Stimulated activated CD4-positive, alpha-beta T cell treated with anti-CD3 and anti-CD28 coated beads, TNF-alpha, amount 100 ng/mL, for 4 hours (primary cell): ENCODE data around the gene UBE2M.
"Not testable (repeated sequence)": the region's sequence is repeated elsewhere in the genome, so short reads cannot be mapped to it uniquely, and the experiment has no call there.

Source experiments
- DNase-seq, 3 experiments: peaks; one replicate each; pipeline ENCODE4 v3.0.0-alpha.2; 2020; ENCODE audit warnings: low read depth in 3 of 3

Gene UBE2M

GRCh38 chr19:58558066-58558622 is at the start of gene UBE2M:
Gene UBE2M, minus strand, starts transcription at chr19:58558611. Its CDS starts 230 bp downstream, at chr19:58558381.
- no peak for DNase-seq

- DNase-seq, result not testable (repeated sequence)
These were observed 48.8 kb upstream of the UBE2M start for GRCh38 chr19:58607213-58607612.

- not testable (repeated sequence) for DNase-seq
These were observed 48.0 kb upstream of the UBE2M start for GRCh38 chr19:58606251-58606896.

- no peak for DNase-seq
These were observed 27.8 kb upstream of the UBE2M start for GRCh38 chr19:58586133-58586765.

GRCh38 chr19:58585442-58586132 is 27.2 kb upstream of the UBE2M start:
- DNase-seq, result no peak

- no peak for DNase-seq
These were observed 26.4 kb upstream of the UBE2M start for GRCh38 chr19:58584498-58585441.

- DNase-seq, result no peak
These were observed 24.6 kb upstream of the UBE2M start for GRCh38 chr19:58582985-58583384.

GRCh38 chr19:58581227-58582141 is 23.1 kb upstream of the UBE2M start:
- DNase-seq, result peak; percentile 82 to 85 (median 83)

GRCh38 chr19:58579473-58580142 is 21.2 kb upstream of the UBE2M start:
- DNase-seq, result no peak

GRCh38 chr19:58578012-58578925 is 19.9 kb upstream of the UBE2M start:
- DNase-seq, result no peak

GRCh38 chr19:58577581-58577980 is 19.2 kb upstream of the UBE2M start:
- DNase-seq, result not testable (repeated sequence)

GRCh38 chr19:58575183-58576041 is 17.0 kb upstream of the UBE2M start:
- DNase-seq, result peak; percentile 49 to 67 (median 52)

- DNase-seq, result no peak
These were observed 15.3 kb upstream of the UBE2M start for GRCh38 chr19:58573658-58574164.

GRCh38 chr19:58572818-58573657 is 14.6 kb upstream of the UBE2M start, which contains the start of gene MZF1:
Gene MZF1, minus strand, starts transcription at chr19:58573335. Its CDS starts 1,946 bp downstream, at chr19:58571389.
- DNase-seq, result peak; percentile 99

- DNase-seq, result no peak
These were observed 13.8 kb upstream of the UBE2M start for GRCh38 chr19:58572026-58572817.

GRCh38 chr19:58571575-58571947 is 13.2 kb upstream of the UBE2M start:
- no peak for DNase-seq
